GM19328 (cell line): ENCODE data around the gene TOX2.

Experiments used
- ATAC-seq: cut with Tn5 transposase; IDR thresholded peaks from one replicate; pipeline ENCODE4 v1.9.1; 2021; ENCODE audit warnings: mild to moderate bottlenecking, moderate library complexity; ENCODE audit not compliant: unreplicated experiment

Gene TOX2

GRCh38 chr20:44073011-44073674, 158.5 kb downstream of the TOX2 start:
- no peak for ATAC-seq

- no peak for ATAC-seq
These were observed 159.0 kb downstream of the TOX2 start for GRCh38 chr20:44073675-44074071.

- ATAC-seq, result no peak
These were observed 159.8 kb downstream of the TOX2 start for GRCh38 chr20:44074252-44075151.

- ATAC-seq, result no peak
These were observed 160.7 kb downstream of the TOX2 start for GRCh38 chr20:44075191-44075949.

GRCh38 chr20:44075950-44076232, 161.2 kb downstream of the TOX2 start:
- ATAC-seq, result no peak

- no peak for ATAC-seq
These were observed 164.6 kb downstream of the TOX2 start for GRCh38 chr20:44079291-44079690.

GRCh38 chr20:44080064-44080463, 165.4 kb downstream of the TOX2 start:
- no peak for ATAC-seq

- no peak for ATAC-seq
These were observed 166.1 kb downstream of the TOX2 start for GRCh38 chr20:44080646-44081267.

GRCh38 chr20:44081476-44081875, 166.8 kb downstream of the TOX2 start:
- no peak for ATAC-seq

- no peak for ATAC-seq
These were observed 167.2 kb downstream of the TOX2 start for GRCh38 chr20:44081888-44082287.

- no peak for ATAC-seq
These were observed 168.7 kb downstream of the TOX2 start for GRCh38 chr20:44083220-44083933.

- ATAC-seq, result no peak
These were observed 169.8 kb downstream of the TOX2 start for GRCh38 chr20:44084439-44084838.

GRCh38 chr20:44084891-44085290, 170.2 kb downstream of the TOX2 start:
- no peak for ATAC-seq

GRCh38 chr20:44085616-44086434, 171.2 kb downstream of the TOX2 start:
- ATAC-seq, result no peak

- ATAC-seq, result no peak
These were observed 172.6 kb downstream of the TOX2 start for GRCh38 chr20:44087051-44087856.

- ATAC-seq, result no peak
These were observed 173.1 kb downstream of the TOX2 start for GRCh38 chr20:44087857-44088120.

GRCh38 chr20:44089987-44090674, 175.5 kb downstream of the TOX2 start:
- ATAC-seq, result no peak

- ATAC-seq, result no peak
These were observed 176.4 kb downstream of the TOX2 start for GRCh38 chr20:44091026-44091425.
